ENCODE data around the gene MAP1A.
"Not testable (repeated sequence)": the region's sequence is repeated elsewhere in the genome, so short reads cannot be mapped to it uniquely, and the experiment has no call there.

MAP1A gene

DNA sequence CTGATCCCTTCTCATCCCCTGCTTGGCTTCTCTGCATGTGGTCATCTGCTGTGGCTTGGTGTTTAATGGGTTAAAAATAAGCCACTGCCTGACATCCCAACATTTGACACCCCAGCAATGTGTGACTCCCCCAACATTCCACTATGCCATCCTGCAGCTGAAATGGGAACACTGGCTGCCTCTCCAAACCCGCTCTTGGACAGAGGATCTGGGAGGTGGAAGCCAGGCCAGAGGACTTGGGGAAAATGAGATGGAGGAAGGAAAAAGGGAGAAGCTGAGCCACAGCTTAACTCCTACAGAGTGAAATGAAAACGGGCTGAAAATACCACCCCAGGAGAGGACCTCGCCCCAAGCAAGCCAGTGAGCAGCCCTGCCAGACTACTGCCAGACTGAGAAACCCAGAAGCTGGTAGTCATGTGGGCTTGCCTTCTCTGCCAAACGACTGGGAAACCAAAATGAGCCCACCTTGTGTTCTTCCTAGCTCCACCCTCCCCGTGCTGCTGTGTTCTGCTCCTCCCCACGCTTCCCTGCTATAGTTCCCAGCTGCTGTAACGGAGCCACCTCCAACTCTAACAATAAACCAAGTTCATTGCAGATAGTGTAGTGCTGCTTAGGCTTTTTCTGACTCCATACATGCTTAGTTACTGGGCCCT lies 13.7 kb downstream of the MAP1A start:
- no peak for DNase-seq

GRCh38 chr15:43532826-43533225 lies 15.4 kb downstream of the MAP1A start:
- DNase-seq, result not testable (repeated sequence)

- no peak for DNase-seq
Measured at GRCh38 chr15:43534897-43535296, 17.5 kb downstream of the MAP1A start.

DNA sequence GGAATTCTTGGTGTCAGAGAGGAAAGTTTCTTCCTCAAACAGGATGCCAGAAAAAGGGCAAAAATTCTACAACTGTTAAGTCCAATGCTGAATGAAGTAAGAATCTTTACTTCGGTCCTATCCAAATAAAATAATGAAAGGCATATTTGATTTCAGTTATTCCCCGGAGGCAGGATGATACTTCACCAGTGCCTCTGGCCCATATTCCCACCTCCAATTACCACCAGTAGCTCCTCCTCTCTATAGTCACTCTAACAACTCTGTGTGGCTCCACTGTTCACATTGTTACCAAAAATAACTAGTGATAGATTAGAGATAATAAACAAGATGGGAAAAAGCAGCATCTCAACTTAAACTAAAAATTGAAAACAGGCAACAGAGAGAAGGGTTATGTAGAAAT lies 20.7 kb downstream of the MAP1A start:
- DNase-seq, result no peak

DNA sequence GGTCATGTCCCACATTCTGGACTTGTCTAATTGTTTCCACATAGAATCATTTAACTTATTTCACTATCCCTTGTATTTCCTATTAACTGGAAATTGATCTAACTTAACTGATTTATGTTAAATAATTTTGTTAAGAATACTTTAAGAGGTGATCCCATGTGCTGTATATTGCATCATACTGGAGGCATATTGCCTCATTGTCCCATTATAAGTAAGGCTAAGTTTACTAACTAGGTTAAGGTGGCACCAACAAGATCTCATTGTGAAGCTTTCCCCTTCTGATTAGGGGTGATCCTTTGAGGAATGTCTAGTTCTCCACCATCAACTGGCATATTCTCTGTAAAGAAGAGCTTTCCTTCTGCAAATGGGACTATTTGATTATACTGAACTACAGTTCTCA lies 24.4 kb downstream of the MAP1A start:
- no peak for DNase-seq

DNA sequence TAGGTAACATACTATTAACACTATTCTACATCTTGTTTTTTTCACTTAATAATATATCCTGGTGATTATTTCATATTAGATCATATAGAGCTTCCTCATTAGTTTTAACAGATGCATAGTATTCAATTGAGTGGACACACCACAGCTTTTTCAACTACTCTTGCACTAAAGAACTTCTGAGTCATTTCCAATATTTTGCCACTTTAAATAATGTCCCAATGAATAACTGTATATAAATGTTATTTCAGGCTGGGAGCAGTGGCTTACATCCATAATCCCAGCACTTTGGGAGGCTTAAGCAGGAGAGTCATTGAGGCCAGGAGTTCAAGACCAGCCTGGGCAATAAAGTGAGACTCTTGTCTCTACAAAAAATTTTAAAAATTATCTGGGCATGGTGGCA lies 26.9 kb downstream of the MAP1A start:
- DNase-seq, result no peak

DNA sequence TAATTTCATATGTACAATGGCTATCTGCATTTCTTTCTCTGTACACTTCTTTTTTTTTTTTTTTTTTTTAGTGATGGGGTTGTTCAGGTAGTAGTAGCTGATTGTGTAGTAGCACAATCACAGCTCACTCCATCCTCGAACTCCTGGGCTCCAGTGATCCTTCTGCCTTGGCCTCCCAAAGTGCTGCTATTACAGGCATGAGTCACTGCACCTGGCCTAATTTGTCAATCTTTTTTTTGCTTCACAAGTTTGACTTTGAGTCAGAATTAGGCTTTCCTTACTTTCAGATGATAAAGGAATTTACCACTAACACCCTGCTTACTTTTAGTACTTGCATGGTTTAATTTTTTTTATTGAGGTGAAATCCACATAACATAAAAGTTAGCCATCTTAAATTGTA lies 28.0 kb downstream of the MAP1A start:
- no peak for DNase-seq

DNA sequence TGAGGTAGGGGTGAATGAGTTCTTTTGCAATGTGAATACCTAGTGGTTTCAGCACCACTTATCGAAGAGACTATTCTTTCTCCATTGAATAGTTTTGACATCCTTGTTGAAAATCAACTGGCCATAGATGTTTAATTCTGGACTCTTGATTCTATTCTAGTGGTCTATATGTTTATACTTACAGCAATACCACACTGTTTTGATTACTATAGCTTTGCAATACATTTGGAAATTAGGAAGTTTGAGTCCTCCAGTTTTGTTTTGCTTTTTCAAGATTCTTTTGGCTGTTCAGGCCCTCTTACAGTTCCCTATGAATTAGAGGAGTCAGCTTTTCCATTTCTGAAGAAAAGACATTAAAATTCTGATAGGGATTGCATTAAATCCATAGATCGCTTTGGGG lies 30.1 kb downstream of the MAP1A start:
- DNase-seq, result no peak

DNA sequence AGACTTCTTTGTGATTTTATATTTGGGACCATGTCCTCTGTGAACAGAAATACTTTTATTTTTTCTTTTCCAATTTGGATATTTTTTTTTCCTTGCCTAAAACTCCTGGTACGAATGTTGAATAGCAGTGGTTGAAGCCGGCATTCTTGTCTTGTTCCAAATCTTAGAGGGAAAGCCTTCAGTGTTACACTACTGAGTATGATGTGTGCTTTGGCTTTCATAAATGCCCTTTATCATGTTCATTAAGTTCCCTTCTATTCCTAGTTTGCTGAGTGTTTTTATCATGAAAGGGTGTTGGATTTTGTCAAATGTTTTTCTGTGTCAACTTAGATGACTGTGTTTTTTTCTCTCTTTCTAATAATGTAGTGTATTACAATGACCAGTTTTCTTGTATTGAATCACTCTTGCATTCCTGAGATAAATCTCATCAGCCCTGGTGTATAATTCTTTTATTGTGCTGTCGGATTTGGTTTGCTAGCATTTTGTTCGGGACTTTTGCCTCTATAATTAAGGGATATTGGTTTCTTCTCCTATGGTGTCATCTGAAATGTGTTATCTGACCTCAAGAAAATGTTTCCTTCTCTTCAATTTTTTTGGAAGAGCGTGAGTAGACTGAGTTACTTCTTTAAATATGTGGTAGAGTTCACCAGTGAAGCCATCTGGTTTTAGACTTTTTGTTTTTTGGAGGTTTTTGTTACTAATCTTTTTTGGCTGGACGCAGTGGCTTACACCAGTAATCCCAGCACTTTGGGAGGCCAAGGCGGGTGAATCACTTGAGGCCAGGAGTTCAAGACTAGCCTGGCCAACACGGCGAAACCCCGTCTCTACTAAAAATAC lies 33.3 kb downstream of the MAP1A start:
- DNase-seq, result no peak

- no peak for DNase-seq
Measured at GRCh38 chr15:43552256-43552655, 34.8 kb downstream of the MAP1A start.

DNA sequence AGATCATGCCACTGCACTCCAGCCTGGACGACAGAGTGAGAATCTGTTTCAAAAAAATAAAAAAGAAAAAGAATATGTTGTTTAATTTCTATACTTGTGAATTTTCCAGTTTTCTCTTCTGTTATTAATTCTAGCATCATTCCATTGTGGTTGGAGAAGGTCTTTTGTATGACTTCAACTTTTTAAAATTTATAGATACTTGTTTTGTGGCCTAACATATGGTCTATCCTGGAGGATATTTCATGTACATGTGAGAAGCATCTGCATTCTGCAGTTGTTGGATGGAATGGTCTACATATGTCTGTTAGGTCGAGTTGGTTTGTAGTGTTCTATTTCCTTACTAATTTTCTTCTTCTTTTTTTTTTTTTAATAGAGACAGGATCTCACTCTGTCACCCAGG lies 35.6 kb downstream of the MAP1A start:
- no peak for DNase-seq

- not testable (repeated sequence) for DNase-seq
Measured at GRCh38 chr15:43562753-43563152, 45.3 kb downstream of the MAP1A start.

DNA sequence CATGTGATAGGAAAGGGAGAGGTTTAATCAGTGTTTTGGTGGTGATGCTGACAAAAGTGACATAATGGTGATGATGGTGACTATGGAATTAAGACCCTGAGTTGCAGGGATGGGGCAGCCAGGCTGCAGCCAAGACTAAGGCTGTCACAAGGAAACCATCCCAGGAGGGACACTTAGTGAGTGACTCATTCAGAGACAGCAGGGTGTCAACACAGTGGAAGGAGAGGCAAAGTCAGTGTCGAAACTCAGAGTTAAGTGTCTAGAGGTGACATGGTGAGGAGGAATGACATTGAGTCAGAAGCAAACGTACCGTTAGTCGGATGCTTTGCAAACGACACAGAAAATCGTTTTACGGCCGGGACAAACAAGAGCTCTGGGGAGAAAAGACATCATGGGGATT lies 46.4 kb downstream of the MAP1A start:
- DNase-seq, result not testable (repeated sequence)

GRCh38 chr15:43566615-43567014 lies 49.2 kb downstream of the MAP1A start:
- not testable (repeated sequence) for DNase-seq

DNA sequence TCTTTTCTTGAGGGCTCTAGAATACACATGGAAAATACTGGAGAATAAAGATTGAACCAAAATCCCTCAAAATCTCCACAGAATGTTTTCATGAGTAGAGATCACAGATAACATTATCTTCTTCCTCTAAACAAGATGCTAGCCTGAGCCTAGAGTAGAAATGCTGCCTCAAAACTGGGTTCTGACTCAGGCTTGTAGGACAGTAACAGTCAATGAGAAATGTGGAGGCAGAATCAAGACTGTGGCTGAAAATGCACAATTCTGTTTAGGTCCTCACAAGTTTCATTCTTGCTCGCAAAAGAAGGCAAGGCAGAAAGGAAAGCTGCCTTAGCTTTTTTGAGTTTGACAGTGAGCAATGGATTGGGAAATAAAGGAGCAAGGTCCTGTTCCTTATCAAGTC lies 57.2 kb downstream of the MAP1A start:
- not testable (repeated sequence) for DNase-seq
